Measurements from ENCODE around the gene DPYD.

DNA sequence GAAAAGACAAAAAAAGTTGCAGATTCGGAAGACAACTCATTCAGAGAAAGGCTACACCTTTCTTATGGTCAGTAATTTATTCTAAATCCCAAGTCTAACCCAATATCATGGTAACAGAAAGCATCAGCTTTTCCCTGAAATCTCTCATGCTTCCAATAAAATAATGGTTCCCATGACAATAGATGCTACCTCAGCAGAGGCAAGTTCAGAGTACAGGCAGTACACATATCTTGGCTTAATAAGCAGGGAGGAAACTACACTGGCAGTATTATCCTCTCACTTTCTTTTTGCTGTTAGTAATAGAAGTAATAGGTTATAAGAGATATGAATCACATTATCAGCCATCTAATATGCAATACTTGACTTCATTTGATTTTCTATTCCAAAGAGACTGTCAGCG, 137.1 kb downstream of the DPYD start:
- TF ChIP-seq POLR2A (IDR thresholded peaks at IDR 0.05; ENCODE audit: low read depth, low read length) = no peak
- TF ChIP-seq TAF1 (IDR thresholded peaks at IDR 0.05; ENCODE audit: low read depth, low read length) = no peak
- no peak for TF ChIP-seq POLR2AphosphoS5 (IDR thresholded peaks at IDR 0.05; ENCODE audit: low read depth, low read length)
- TF ChIP-seq SPI1 (IDR thresholded peaks at IDR 0.05; ENCODE audit: low read depth, low read length) = no peak
- no peak for TF ChIP-seq PAX5 (IDR thresholded peaks at IDR 0.05; ENCODE audit: insufficient read depth, low read length, severe bottlenecking)
